ENCODE data around the gene CBR1. TPM values are rescaled to one million over a fixed set of nuclear protein-coding genes. Genes with fewer than 3 reads are reported as not detected.

The CBR1 gene
- total and polyA plus RNA-seq, 2 donors (not counting 1 experiment from before 2014, with no cell fraction given) = 12.4 to 14.4 TPM

- Mint-ChIP-seq H3K4me1 (no peaks in the 10 kb centered on the region), H3K27ac (no peak overlapping the region), H3K27me3 (no peaks in the 10 kb centered on the region), H3K4me3 (no peak overlapping the region), H3K9me3 (ENCODE audit: insufficient read depth) (no peaks in the 10 kb centered on the region)
- H4K20me1 ChIP-seq (ENCODE audit: control insufficient read depth, insufficient read depth, low read length, poor library complexity, severe bottlenecking) = no peaks in the 10 kb centered on the region
- POLR2A ChIA-PET = no interaction called here
- H3K9me3 ChIP-seq (ENCODE audit: control extremely low read depth in 1 of 3, control insufficient read depth in 2 of 3, insufficient read depth in 1 of 3, low read length in 2 of 3) = peaks cover 0 to 2% (median under 1%) of the 10 kb centered on the region in 3 donors
- DNase-seq (no peak), ATAC-seq (ENCODE audit: low read depth) (no peak)
- CTCF ChIA-PET = interaction anchor here (0.9 to 2.3 kb wide), 2 partner anchors 11 to 25 kb away, joined by 3 to 10 read pairs; no protein-coding TSS in a partner anchor
- 87% methylated on average over 3 of the region's 6 CpGs for WGBS (ENCODE audit: insufficient coverage)
- no peaks in the 10 kb centered on the region for H3K79me2 ChIP-seq (ENCODE audit: control insufficient read depth, insufficient read depth, low read length)
- H3K4me1 ChIP-seq (ENCODE audit: control insufficient read depth in 2 of 2, insufficient read depth in 2 of 2, low read length in 2 of 2) = no peaks in the 10 kb centered on the region
- intact Hi-C loops (cut with micrococcal nuclease) = no loop called here
- H3K4me3 ChIP-seq (ENCODE audit: control extremely low read depth in 1 of 5, extremely low read depth in 1 of 5, insufficient read depth in 1 of 5, low read depth in 2 of 5, low read length in 4 of 5) = no peak overlapping the region
- no peak overlapping the region for H3K9ac ChIP-seq (ENCODE audit: low read length)
- no peak overlapping the region for H3K27ac ChIP-seq (ENCODE audit: low read length in 2 of 2)
- no peak for TF ChIP-seq EZH2 (IDR thresholded peaks at IDR 0.05; ENCODE audit: borderline replicate concordance, insufficient read depth, low read depth, low read length, poor library complexity, severe bottlenecking)
- TF ChIP-seq CTCF (IDR thresholded peaks at IDR 0.05) = no peak
- no peaks in the 10 kb centered on the region for H3K36me3 ChIP-seq (replicated peaks in 1 of 2; ENCODE audit: control extremely low read depth in 1 of 2, control insufficient read depth in 1 of 2, extremely low read depth in 1 of 2, insufficient read depth in 2 of 2, low read length in 1 of 2)
- no peaks in the 10 kb centered on the region for H3K27me3 ChIP-seq (replicated peaks in 1 of 4; ENCODE audit: control extremely low read depth in 1 of 4, control insufficient read depth in 3 of 4, insufficient read depth in 4 of 4, low read length in 3 of 4)
- H3K4me2 ChIP-seq (replicated peaks; ENCODE audit: low read depth, low read length, poor library complexity, severe bottlenecking) = no peak overlapping the region
- H2AFZ ChIP-seq (ENCODE audit: insufficient read depth, low read depth, low read length, poor library complexity, severe bottlenecking) = no peak overlapping the region
These were observed 17.7 kb downstream of the CBR1 start for GRCh38 chr21:36087362-36088138.

GRCh38 chr21:36089946-36090345 is 20.1 kb downstream of the CBR1 start:
- no peak overlapping the region for H3K27ac Mint-ChIP-seq
- Histone ChIP-seq H3K79me2 (ENCODE audit: control insufficient read depth, insufficient read depth, low read length) (no peaks in the 10 kb centered on the region), H2AFZ (ENCODE audit: insufficient read depth, low read depth, low read length, poor library complexity, severe bottlenecking) (no peak overlapping the region), H3K9me3 (ENCODE audit: control extremely low read depth in 1 of 3, control insufficient read depth in 2 of 3, insufficient read depth in 1 of 3, low read length in 2 of 3) (peaks cover 0 to 20% (median 19%) of the 10 kb centered on the region in 3 donors), H3K4me1 (ENCODE audit: control insufficient read depth in 2 of 2, insufficient read depth in 2 of 2, low read length in 2 of 2) (no peaks in the 10 kb centered on the region), H3K4me2 (replicated peaks; ENCODE audit: low read depth, low read length, poor library complexity, severe bottlenecking) (no peak overlapping the region), H3K4me3 (ENCODE audit: control extremely low read depth in 1 of 5, extremely low read depth in 1 of 5, insufficient read depth in 1 of 5, low read depth in 2 of 5, low read length in 4 of 5) (no peak overlapping the region), H3K27me3 (replicated peaks in 1 of 4; ENCODE audit: control extremely low read depth in 1 of 4, control insufficient read depth in 3 of 4, insufficient read depth in 4 of 4, low read length in 3 of 4) (peaks cover 0 to 3% (median 0%) of the 10 kb centered on the region in 4 experiments), H4K20me1 (ENCODE audit: control insufficient read depth, insufficient read depth, low read length, poor library complexity, severe bottlenecking) (no peaks in the 10 kb centered on the region), H3K36me3 (replicated peaks in 1 of 2; ENCODE audit: control extremely low read depth in 1 of 2, control insufficient read depth in 1 of 2, extremely low read depth in 1 of 2, insufficient read depth in 2 of 2, low read length in 1 of 2) (no peaks in the 10 kb centered on the region), H3K27ac (ENCODE audit: low read length in 2 of 2) (no peak overlapping the region), H3K9ac (ENCODE audit: low read length) (no peak overlapping the region)
- WGBS (ENCODE audit: insufficient coverage) = no CpG with 5 or more reads among the region's 3 CpGs
- CTCF ChIA-PET = interaction anchor here (0.6 kb wide), 1 partner anchor 60 kb away, joined by 9 read pairs; no protein-coding TSS in a partner anchor
- no peak for ATAC-seq (ENCODE audit: low read depth)
- no peak for DNase-seq
- H3K9me3 Mint-ChIP-seq (ENCODE audit: insufficient read depth) = peaks cover 4% of the 10 kb centered on the region
- POLR2A ChIA-PET = no interaction called here
- no peaks in the 10 kb centered on the region for H3K4me1 Mint-ChIP-seq
- intact Hi-C loops (cut with micrococcal nuclease) = no loop called here
- no peak overlapping the region for H3K4me3 Mint-ChIP-seq
- TF ChIP-seq EZH2 (IDR thresholded peaks at IDR 0.05; ENCODE audit: borderline replicate concordance, insufficient read depth, low read depth, low read length, poor library complexity, severe bottlenecking) (no peak), CTCF (IDR thresholded peaks at IDR 0.05) (no peak)
- peaks cover 5% of the 10 kb centered on the region for H3K27me3 Mint-ChIP-seq

Data from B cell (primary cell).